Activated CD8-positive, alpha-beta memory T cell treated with anti-CD3 and anti-CD28 coated beads for 36 hours (primary cell): ENCODE results near the gene DCDC2B. TPM values are rescaled to one million over a fixed set of nuclear protein-coding genes. Genes with fewer than 3 reads are reported as not detected.

Experiments used
- total RNA-seq, 2 experiments: library from RNA; stranded (reverse); gene quantifications; one replicate each; pipeline ENCODE4 v1.2.3, GENCODE V29; 2021

Gene DCDC2B
- total RNA-seq, 2 experiments from 2014 or later = 0.21 TPM; not detected in 1

Other genes with a start within 250 kb of the DCDC2B start
- gene KHDRBS1, start 195.2 kb upstream of the DCDC2B start, total RNA-seq = 100 to 1,000 TPM; 208 to 212 TPM
- 10 to 100 TPM; 26.5 to 28.4 TPM for gene TMEM39B, start 136.2 kb upstream of the DCDC2B start, total RNA-seq
- 10 to 100 TPM; 89.6 to 97.1 TPM for gene KPNA6, start 101.0 kb upstream of the DCDC2B start, total RNA-seq
- 100 to 1,000 TPM; 100 to 103 TPM for gene TXLNA, start 29.4 kb upstream of the DCDC2B start, total RNA-seq
- 10 to 100 TPM; 20.6 to 23.3 TPM for gene CCDC28B, start 8.5 kb upstream of the DCDC2B start, total RNA-seq
- gene IQCC, start 3.4 kb upstream of the DCDC2B start, total RNA-seq = 1 to 10 TPM; 5.8 to 6.3 TPM
- gene TMEM234, start 13.3 kb downstream of the DCDC2B start, total RNA-seq = 10 to 100 TPM in 1 of 2 experiments, 1 to 10 TPM in 1; 9.2 to 12.0 TPM
- 100 to 1,000 TPM; 387 to 402 TPM for gene EIF3I, start 13.3 kb downstream of the DCDC2B start, total RNA-seq
- under 1 TPM in 1 of 2 experiments, not detected in 1; 0.40 TPM for gene FAM167B, start 38.1 kb downstream of the DCDC2B start, total RNA-seq
- gene LCK, start 42.2 kb downstream of the DCDC2B start, total RNA-seq = 100 to 1,000 TPM; 279 to 294 TPM
- gene HDAC1, start 83.0 kb downstream of the DCDC2B start, total RNA-seq = 100 to 1,000 TPM; 159 to 160 TPM
- 10 to 100 TPM; 13.0 to 13.4 TPM for gene MARCKSL1, start 127.1 kb downstream of the DCDC2B start, total RNA-seq
- 1 to 10 TPM; 2.7 to 3.1 TPM for gene FAM229A, start 153.4 kb downstream of the DCDC2B start, total RNA-seq
- gene TSSK3, start 153.4 kb downstream of the DCDC2B start, total RNA-seq = under 1 TPM; 0.36 to 0.67 TPM
- 10 to 100 TPM; 29.2 to 34.8 TPM for gene BSDC1, start 185.4 kb downstream of the DCDC2B start, total RNA-seq